ENCODE data around the gene MLC1.

The MLC1 gene

DNA sequence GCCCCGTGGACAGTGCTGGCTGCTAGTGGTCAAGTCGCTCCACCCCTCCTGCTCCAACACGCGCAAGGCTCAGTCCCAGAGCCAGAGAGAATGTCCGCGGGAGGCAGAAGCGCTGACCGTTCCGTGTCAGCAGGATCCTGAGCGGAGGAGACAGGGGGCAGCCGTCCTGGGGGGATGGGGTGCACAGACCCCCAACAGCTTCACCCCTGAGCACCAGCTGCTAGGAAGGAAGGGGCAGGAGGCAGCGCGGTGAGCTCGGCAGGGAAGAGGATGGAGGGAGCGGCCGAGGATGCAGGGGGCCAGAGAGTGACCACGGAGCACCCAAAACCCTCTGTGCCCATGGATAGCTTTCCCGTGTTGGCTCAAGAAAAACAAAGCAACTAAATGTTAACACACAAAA is 20.8 kb downstream of the MLC1 start:
- DNase-seq (ENCODE audit: low spot score): no peak
- in situ Hi-C loops (cut with MboI; ENCODE audit: low pct_unique_long_range_greater_than_20kb, low sequenced_read_pairs, unreplicated experiment): no loop called here

DNA sequence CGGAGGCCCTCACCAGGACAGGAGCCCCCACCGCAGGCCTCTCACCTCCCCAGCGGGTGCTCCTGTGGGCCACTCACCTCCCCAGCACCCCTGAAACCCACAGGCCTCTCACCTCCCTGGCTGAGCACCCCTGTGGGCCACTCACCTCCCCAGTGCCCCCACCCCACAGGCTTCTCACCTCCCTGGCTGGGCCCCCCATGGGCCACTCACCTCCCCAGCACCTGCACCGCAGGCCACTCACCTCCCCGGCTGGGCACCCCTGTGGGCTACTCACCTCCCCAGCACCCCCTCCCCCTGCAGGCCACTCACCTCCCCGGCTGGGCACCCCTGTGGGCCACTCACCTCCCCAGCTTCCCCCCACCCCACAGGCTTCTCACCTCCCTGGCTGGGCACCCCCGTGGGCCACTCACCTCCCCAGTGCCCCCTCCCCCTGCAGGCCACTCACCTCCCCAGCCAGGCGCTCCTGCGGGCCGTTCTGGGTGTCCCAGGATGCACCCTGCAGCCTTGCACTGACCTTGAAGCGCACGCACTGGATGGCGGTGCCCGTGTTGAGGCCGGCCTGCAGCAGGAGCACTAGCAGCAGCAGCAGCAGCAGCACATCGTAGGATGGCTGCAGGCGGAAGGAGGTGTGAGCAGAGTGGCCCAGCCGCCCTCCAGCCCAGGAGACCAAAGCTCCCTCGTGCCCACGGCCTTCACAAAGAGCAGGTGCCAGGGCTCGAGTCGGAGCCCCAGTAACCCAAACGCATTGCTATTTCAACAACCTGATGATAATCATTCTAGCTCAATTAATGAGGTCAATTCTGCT is 21.4 kb downstream of the MLC1 start:
- TF ChIP-seq, protein P1, sequence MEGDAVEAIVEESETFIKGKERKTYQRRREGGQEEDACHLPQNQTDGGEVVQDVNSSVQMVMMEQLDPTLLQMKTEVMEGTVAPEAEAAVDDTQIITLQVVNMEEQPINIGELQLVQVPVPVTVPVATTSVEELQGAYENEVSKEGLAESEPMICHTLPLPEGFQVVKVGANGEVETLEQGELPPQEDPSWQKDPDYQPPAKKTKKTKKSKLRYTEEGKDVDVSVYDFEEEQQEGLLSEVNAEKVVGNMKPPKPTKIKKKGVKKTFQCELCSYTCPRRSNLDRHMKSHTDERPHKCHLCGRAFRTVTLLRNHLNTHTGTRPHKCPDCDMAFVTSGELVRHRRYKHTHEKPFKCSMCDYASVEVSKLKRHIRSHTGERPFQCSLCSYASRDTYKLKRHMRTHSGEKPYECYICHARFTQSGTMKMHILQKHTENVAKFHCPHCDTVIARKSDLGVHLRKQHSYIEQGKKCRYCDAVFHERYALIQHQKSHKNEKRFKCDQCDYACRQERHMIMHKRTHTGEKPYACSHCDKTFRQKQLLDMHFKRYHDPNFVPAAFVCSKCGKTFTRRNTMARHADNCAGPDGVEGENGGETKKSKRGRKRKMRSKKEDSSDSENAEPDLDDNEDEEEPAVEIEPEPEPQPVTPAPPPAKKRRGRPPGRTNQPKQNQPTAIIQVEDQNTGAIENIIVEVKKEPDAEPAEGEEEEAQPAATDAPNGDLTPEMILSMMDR (IDR thresholded peaks at IDR 0.05; ENCODE audit: extremely low read depth, insufficient read depth, missing control alignments): no peak
- in situ Hi-C loops (cut with MboI; ENCODE audit: low pct_unique_long_range_greater_than_20kb, low sequenced_read_pairs, unreplicated experiment): no loop called here
- no peak for DNase-seq (ENCODE audit: low spot score)

More for the DNA sequence above, 20.8 kb downstream of the MLC1 start:
- TF ChIP-seq, protein P1 (IDR thresholded peaks at IDR 0.05; ENCODE audit: extremely low read depth, insufficient read depth, missing control alignments): no peak

DNA sequence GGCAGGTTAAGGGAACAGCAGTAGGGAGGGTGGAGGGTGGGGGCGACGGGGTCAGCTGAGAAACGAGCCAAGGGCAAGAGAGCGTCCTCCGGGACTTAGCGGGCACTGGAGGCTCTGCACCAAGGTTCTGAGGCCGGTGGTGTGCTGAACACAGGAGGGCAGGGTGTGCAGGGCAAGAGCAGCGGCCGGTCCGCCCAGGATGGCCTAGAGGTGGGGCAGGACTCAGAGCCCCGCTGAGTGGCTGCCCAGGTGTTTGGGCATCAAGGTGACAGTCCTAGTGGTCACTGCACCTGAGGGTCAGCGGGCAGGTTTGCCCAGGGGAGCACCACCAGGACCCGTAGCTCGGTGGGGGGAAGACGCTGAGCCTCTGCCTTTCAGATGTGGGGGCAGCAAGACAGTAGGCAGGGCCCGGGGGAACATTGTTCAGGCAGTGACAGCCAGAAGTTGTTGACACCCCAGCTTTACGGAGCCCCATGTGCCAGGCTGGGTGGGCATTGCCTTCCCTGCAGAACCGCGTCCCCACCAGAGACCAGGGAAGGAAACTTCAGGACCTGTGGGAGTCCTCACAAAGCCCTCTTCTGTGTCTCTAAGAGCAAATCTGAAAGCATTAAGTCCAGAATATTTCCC is 22.6 kb downstream of the MLC1 start:
- TF ChIP-seq, protein P1 (IDR thresholded peaks at IDR 0.05; ENCODE audit: extremely low read depth, insufficient read depth, missing control alignments): no peak
- in situ Hi-C loops (cut with MboI; ENCODE audit: low pct_unique_long_range_greater_than_20kb, low sequenced_read_pairs, unreplicated experiment): no loop called here
- no peak for DNase-seq (ENCODE audit: low spot score)

DNA sequence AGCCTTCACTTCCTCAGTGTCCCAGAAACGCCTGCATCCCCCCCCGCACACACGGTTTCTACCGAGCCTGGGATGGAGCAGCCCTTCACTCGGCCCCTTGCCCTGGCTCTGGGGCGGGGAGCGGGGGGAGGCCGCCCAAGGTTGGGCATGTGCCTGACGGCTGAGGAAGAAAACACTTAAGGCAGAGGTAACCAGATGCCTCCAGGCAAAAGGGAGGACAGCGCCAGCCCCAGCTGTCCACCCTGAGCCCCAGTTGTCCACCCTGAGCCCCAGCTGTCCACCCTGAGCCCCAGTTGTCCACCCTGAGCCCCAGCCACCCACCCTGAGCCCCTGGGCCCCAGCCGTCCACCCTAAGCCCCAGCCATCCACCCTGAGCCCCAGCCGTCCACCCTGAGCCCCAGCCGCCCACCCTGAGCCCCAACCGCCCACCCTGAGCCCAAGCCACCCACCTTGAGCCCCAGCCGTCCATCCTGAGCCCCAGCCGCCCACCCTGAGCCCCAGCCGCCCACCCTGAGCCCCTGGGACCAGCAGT is 23.3 kb downstream of the MLC1 start:
- TF ChIP-seq, protein P1 (IDR thresholded peaks at IDR 0.05; ENCODE audit: extremely low read depth, insufficient read depth, missing control alignments): no peak
- in situ Hi-C loops (cut with MboI; ENCODE audit: low pct_unique_long_range_greater_than_20kb, low sequenced_read_pairs, unreplicated experiment): no loop called here

DNA sequence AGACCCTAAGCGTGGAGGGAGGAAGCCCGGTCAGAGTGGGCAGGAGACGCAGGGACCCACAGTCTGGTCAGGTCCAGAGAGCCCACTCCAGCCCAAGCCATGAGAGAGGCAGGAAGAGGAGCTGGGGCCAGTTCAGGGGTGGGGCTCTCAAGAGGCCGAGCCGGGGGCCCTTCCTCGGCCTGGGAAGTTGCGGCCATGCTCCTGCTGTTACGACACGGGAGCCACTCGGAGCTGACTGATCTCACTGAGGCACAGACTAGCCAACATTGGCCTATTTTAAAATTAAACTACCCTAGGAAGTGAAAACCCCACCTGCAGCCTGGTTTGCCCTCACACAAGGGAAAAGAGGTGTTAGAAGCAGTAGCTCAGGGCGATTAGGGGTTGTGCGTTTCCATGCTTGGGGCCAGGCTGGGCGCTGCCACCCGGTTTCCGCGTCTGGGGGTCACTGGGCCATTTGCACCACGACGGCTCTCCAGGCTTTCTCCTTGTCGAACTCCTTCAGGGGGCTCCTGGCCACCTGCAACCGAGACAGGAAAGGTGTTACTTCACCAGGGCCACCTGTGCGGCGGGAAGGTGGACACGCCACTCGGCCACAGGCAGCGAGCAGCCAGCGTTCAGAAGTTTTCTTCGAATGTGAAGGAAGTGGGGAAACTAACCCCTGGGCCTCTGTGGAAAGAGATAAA is 23.9 kb downstream of the MLC1 start:
- DNase-seq (ENCODE audit: low spot score): no peak
- in situ Hi-C loops (cut with MboI; ENCODE audit: low pct_unique_long_range_greater_than_20kb, low sequenced_read_pairs, unreplicated experiment): no loop called here
- TF ChIP-seq, protein P1 (IDR thresholded peaks at IDR 0.05; ENCODE audit: extremely low read depth, insufficient read depth, missing control alignments): no peak

More for the DNA sequence above, 23.3 kb downstream of the MLC1 start:
- DNase-seq (ENCODE audit: low spot score): no peak

DNA sequence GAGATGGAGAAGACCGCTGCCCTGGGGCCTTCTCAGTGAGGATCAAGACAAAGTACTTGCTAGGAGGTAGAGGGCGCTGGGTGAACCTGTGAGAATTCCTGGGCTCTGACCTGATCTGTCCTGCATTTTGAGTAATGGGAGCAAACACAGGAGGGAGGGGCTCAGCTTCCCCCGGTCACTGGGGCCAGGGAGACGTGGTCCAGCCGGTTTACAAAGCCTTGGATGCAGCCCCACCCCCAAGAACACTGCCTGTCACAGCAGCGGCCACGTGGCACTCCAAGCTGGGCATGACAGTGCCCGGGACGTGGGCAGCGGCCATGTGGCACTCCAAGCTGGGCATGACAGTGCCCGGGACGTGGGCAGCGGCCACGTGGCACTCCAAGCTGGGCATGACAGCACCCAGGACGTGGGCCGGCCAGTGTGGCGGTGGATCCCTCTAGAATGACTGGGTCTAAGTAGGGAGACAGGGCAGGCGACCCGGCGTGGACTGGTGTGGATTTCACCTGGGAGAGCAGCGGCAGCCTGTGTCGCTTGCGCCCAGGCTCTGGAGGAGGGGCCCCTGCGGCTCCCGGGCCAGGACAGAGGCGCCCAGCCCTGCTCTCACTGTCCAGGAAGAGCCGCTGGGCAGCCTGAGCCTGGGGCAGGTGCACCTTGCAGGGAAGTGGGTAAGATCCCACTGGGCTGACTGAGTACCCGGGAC is 24.6 kb downstream of the MLC1 start:
- TF ChIP-seq, protein P1 (IDR thresholded peaks at IDR 0.05; ENCODE audit: extremely low read depth, insufficient read depth, missing control alignments): no peak
- in situ Hi-C loops (cut with MboI; ENCODE audit: low pct_unique_long_range_greater_than_20kb, low sequenced_read_pairs, unreplicated experiment): no loop called here
- no peak for DNase-seq (ENCODE audit: low spot score)
